OCI-LY1 (cell line): Measurements from ENCODE around the gene ABCC4.

ENCODE experiments used
- H2AFZ ChIP-seq: fragments of 200-600 bp; sonication (generic), shearing (Covaris generic); 2 replicates; pipeline ENCODE4 v1.6.0; 2014; ENCODE audit warnings: antibody characterized with exemption, mild to moderate bottlenecking, low read length
- H3F3A ChIP-seq: fragments of 200-600 bp; sonication (generic), shearing (Covaris generic); 2 replicates; pipeline ENCODE4 v1.6.0; 2014; ENCODE audit warnings: mild to moderate bottlenecking, antibody characterized with exemption, low read length, moderate library complexity; ENCODE audit not compliant: insufficient read depth
- H3K27ac ChIP-seq: fragments of 200-600 bp; sonication (generic); 2 replicates; pipeline ENCODE4 v1.5.1; 2014; ENCODE audit warnings: low read length, mixed run types, mild to moderate bottlenecking, low read depth; ENCODE audit not compliant: poor library complexity, severe bottlenecking
- H3K27me3 ChIP-seq: fragments of 200-600 bp; sonication (generic); 2 replicates; pipeline ENCODE4 v1.6.0; 2014; ENCODE audit warnings: antibody characterized with exemption, mild to moderate bottlenecking, low read length, moderate library complexity; ENCODE audit not compliant: insufficient read depth
- H3K36me3 ChIP-seq: fragments of 200-600 bp; sonication (generic); 2 replicates; pipeline ENCODE4 v1.6.1; 2014; ENCODE audit warnings: mild to moderate bottlenecking, antibody characterized with exemption, low read length, moderate library complexity, mixed read lengths; ENCODE audit not compliant: insufficient read depth
- H3K4me1 ChIP-seq: fragments of 200-600 bp; sonication (generic); 2 replicates; pipeline ENCODE4 v1.5.1; 2014; ENCODE audit warnings: mild to moderate bottlenecking, low read length, moderate library complexity; ENCODE audit not compliant: insufficient read depth, severe bottlenecking
- H3K4me2 ChIP-seq: fragments of 200-600 bp; sonication (generic), shearing (Covaris generic); 2 replicates; pipeline ENCODE4 v1.6.1; 2014; ENCODE audit warnings: low read length
- H3K4me3 ChIP-seq: fragments of 200-600 bp; sonication (generic); 2 replicates; pipeline ENCODE4 v1.5.1; 2014; ENCODE audit warnings: low read length, low read depth, mild to moderate bottlenecking, mixed read lengths; ENCODE audit not compliant: poor library complexity, severe bottlenecking
- H3K79me2 ChIP-seq: fragments of 200-600 bp; shearing (Covaris generic); 2 replicates; pipeline ENCODE4 v1.6.1; 2016; ENCODE audit warnings: mixed run types, low read length, mixed read lengths; ENCODE audit not compliant: insufficient read depth
- H3K9ac ChIP-seq: fragments of 200-600 bp; sonication (generic), shearing (Covaris generic); 2 replicates; pipeline ENCODE4 v1.6.1; 2014; ENCODE audit warnings: mild to moderate bottlenecking, low read length, mixed read lengths
- H3K9me2 ChIP-seq: fragments of 200-600 bp; sonication (generic), shearing (Covaris generic); 2 replicates; pipeline ENCODE4 v1.6.1; 2014; ENCODE audit warnings: low read depth, mild to moderate bottlenecking, low read length, mixed read lengths
- H3K9me3 ChIP-seq: fragments of 200-600 bp; shearing (Covaris generic); 2 replicates; pipeline ENCODE4 v1.6.1; 2014; ENCODE audit warnings: low read length, mixed read lengths
- H4K20me1 ChIP-seq: fragments of 200-600 bp; sonication (generic), shearing (Covaris generic); 2 replicates; pipeline ENCODE4 v1.6.0; 2016; ENCODE audit warnings: mild to moderate bottlenecking, low read length; ENCODE audit not compliant: insufficient read depth
- EZH2 ChIP-seq: fragments of 200-600 bp; sonication (generic), shearing (Covaris generic); IDR thresholded peaks from 2 replicates; pipeline ENCODE4 v1.8.0; 2017; ENCODE audit warnings: borderline replicate concordance, mixed run types, mild to moderate bottlenecking, antibody characterized with exemption, low read length, moderate library complexity, mixed read lengths
- TF ChIP-seq, protein P1 (sequence below): fragments of 200-600 bp; sonication (generic), shearing (Covaris generic); IDR thresholded peaks from 2 replicates; pipeline ENCODE4 v1.5.1; 2017; ENCODE audit warnings: mild to moderate bottlenecking, antibody characterized with exemption, low read length, moderate library complexity, mixed read lengths

ABCC4 gene

GRCh38 chr13:95020298-95020987 is 280.8 kb downstream of the ABCC4 start:
- no peak overlapping the region for H3K4me3 ChIP-seq
- no peak overlapping the region for H3K4me2 ChIP-seq
- no peak overlapping the region for H2AFZ ChIP-seq
- no peaks in the 10 kb centered on the region for H3K27me3 ChIP-seq
- no peaks in the 10 kb centered on the region for H3K79me2 ChIP-seq
- no peaks in the 10 kb centered on the region for H3F3A ChIP-seq
- H3K36me3 ChIP-seq = no peaks in the 10 kb centered on the region; the same call in 1 of the 2 replicates
- H3K27ac ChIP-seq = no peak overlapping the region
- no peaks in the 10 kb centered on the region for H3K4me1 ChIP-seq
- H3K9me3 ChIP-seq = no peaks in the 10 kb centered on the region
- H4K20me1 ChIP-seq = no peaks in the 10 kb centered on the region
- no peaks in the 10 kb centered on the region for H3K9me2 ChIP-seq
- no peak overlapping the region for H3K9ac ChIP-seq
- TF ChIP-seq, protein P1, sequence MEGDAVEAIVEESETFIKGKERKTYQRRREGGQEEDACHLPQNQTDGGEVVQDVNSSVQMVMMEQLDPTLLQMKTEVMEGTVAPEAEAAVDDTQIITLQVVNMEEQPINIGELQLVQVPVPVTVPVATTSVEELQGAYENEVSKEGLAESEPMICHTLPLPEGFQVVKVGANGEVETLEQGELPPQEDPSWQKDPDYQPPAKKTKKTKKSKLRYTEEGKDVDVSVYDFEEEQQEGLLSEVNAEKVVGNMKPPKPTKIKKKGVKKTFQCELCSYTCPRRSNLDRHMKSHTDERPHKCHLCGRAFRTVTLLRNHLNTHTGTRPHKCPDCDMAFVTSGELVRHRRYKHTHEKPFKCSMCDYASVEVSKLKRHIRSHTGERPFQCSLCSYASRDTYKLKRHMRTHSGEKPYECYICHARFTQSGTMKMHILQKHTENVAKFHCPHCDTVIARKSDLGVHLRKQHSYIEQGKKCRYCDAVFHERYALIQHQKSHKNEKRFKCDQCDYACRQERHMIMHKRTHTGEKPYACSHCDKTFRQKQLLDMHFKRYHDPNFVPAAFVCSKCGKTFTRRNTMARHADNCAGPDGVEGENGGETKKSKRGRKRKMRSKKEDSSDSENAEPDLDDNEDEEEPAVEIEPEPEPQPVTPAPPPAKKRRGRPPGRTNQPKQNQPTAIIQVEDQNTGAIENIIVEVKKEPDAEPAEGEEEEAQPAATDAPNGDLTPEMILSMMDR = no peak
- no peak for TF ChIP-seq EZH2

- H4K20me1 ChIP-seq = no peaks in the 10 kb centered on the region
- H3K36me3 ChIP-seq = no peaks in the 10 kb centered on the region; the same call in 1 of the 2 replicates
- H3K27ac ChIP-seq = no peak overlapping the region
- no peaks in the 10 kb centered on the region for H3K27me3 ChIP-seq
- H3K4me2 ChIP-seq = no peak overlapping the region
- H3K4me1 ChIP-seq = no peaks in the 10 kb centered on the region
- no peak overlapping the region for H3K4me3 ChIP-seq
- no peak overlapping the region for H3K9ac ChIP-seq
- no peak for TF ChIP-seq EZH2
- TF ChIP-seq, protein P1 = no peak
- no peaks in the 10 kb centered on the region for H3K9me2 ChIP-seq
- H2AFZ ChIP-seq = no peak overlapping the region
- no peaks in the 10 kb centered on the region for H3K9me3 ChIP-seq
- no peaks in the 10 kb centered on the region for H3F3A ChIP-seq
- H3K79me2 ChIP-seq = no peaks in the 10 kb centered on the region
These were observed 281.4 kb downstream of the ABCC4 start for GRCh38 chr13:95019886-95020285.

- H3K4me2 ChIP-seq = no peak overlapping the region
- no peaks in the 10 kb centered on the region for H4K20me1 ChIP-seq
- H3K27me3 ChIP-seq = no peaks in the 10 kb centered on the region
- H2AFZ ChIP-seq = no peak overlapping the region
- no peaks in the 10 kb centered on the region for H3K9me3 ChIP-seq
- no peak overlapping the region for H3K27ac ChIP-seq
- no peaks in the 10 kb centered on the region for H3K4me1 ChIP-seq
- H3K79me2 ChIP-seq = no peaks in the 10 kb centered on the region
- H3K9me2 ChIP-seq = no peaks in the 10 kb centered on the region
- no peak overlapping the region for H3K9ac ChIP-seq
- no peaks in the 10 kb centered on the region for H3K36me3 ChIP-seq
- no peak for TF ChIP-seq EZH2
- TF ChIP-seq, protein P1 = no peak
- no peaks in the 10 kb centered on the region for H3F3A ChIP-seq
- H3K4me3 ChIP-seq = no peak overlapping the region
These were observed 293.9 kb downstream of the ABCC4 start for GRCh38 chr13:95007322-95007721.
